H1 (cell line): ENCODE data around the gene TNRC6C. TPM values are rescaled to one million over a fixed set of nuclear protein-coding genes. Genes with fewer than 3 reads are reported as not detected.

Experiments used
- CHD7 ChIP-seq: fragments of 300-600 bp; sonication (generic); IDR thresholded peaks from 2 replicates; pipeline ENCODE4 v1.7.1; 2012; ENCODE audit warnings: low read length, moderate library complexity, mild to moderate bottlenecking, inconsistent platforms; ENCODE audit not compliant: insufficient replicate concordance
- GTF2F1 ChIP-seq: IDR thresholded peaks from 2 replicates; pipeline ENCODE4 v1.6.1; 2012; ENCODE audit warnings: low read depth, low read length, improper control_type of control experiment, borderline replicate concordance
- SIX5 ChIP-seq: IDR thresholded peaks from 2 replicates; pipeline ENCODE4 v1.6.1; 2011; ENCODE audit warnings: mild to moderate bottlenecking, low read depth, low read length
- polyA plus RNA-seq, 7 experiments: library from polyadenylated mRNA; depleted of rRNA in 3 of 7; stranded (reverse) in 5 of 7; unstranded in 2 of 7; fragments of >200 nt in 5 of 7; fragments of 200-250 nt in 2 of 7; gene quantifications; 1 replicate in 5 of 7; 2 replicates in 1 of 7; 4 replicates in 1 of 7; pipeline versions ENCODE4 v1.2.1 to v1.2.3, GENCODE V29; 2011 to 2013; ENCODE audit warnings: missing spikeins in 2 of 7, mixed read lengths in 2 of 7
- total RNA-seq: library from RNA; stranded (reverse); fragmentation: NEBNext Ultra II Directional; extraction: Animal tissue kit (Norgen Biotek cat#: 25700); gene quantifications from 2 replicates; pipeline ENCODE4 v1.2.1, GENCODE V29; 2021
- TF ChIP-seq, protein P1 (sequence below): IDR thresholded peaks from 2 replicates; pipeline ENCODE4 v1.6.1; 2012; ENCODE audit warnings: low read length, inconsistent platforms

Gene TNRC6C
- total and polyA plus RNA-seq, 2 of the 8 experiments (the other 6 are each of a cell fraction or from before 2014, with no cell fraction given): 2.8 to 28.9 TPM

DNA sequence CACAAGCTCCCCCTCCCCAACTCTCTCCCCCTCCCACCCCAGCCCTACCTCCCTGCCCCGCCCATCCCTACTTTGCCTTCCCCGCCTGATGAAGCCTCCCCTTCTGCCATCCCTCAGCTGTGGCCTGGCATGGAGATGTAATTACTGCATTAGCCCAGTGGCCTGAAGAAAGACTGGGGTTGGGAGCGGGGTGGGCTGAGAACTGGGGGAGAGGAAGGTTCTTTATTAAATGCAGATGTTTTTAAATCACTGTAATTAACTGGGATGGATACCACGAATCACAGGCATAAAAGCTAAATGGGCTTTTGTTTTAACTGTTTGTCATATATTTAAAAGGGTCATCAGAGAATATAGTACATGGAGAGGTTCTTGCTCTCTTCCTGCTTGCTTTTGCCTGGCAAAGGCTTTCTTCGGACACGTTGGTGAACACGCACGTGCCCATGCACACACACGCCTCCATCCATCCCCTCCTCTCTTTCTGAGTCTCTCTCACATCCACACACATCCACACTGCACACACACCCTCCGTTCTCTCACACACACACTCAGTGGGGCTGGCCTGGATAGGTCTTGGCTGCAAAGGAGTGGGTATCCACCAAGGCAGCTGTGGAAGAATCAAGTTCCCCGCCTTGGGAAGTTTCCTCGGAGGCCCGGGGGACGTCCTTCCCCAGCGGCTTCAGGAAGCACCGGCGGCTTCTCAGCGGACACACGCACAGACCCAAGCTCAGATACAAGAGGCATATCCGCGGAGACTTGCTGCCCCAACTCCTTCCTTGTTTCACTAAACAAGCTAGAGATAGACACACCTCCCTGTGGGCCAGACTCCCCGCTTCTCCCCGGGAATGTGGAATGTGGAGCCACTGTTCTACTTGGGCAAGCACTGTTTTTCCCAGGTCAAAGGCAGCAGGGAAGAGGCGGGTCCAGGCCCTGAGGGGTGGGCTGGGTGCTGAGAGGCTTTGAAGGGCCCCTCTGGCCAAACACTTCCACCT is 27.4 kb upstream of the TNRC6C start (continued):
- TF ChIP-seq CHD7 (no peak), GTF2F1 (no peak), SIX5 (no peak)
- TF ChIP-seq, protein P1, sequence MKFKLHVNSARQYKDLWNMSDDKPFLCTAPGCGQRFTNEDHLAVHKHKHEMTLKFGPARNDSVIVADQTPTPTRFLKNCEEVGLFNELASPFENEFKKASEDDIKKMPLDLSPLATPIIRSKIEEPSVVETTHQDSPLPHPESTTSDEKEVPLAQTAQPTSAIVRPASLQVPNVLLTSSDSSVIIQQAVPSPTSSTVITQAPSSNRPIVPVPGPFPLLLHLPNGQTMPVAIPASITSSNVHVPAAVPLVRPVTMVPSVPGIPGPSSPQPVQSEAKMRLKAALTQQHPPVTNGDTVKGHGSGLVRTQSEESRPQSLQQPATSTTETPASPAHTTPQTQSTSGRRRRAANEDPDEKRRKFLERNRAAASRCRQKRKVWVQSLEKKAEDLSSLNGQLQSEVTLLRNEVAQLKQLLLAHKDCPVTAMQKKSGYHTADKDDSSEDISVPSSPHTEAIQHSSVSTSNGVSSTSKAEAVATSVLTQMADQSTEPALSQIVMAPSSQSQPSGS: no peak
